Panc1 (cell line): ENCODE measurements around the gene CCT7. TPM values are rescaled to one million over a fixed set of nuclear protein-coding genes. Genes with fewer than 3 reads are reported as not detected.

Source experiments
- ATAC-seq: fragments of 200-7000 bp; cut with Tn5 transposase; 2 replicates; pipeline ENCODE4 v1.9.1; 2020; ENCODE audit warnings: mild to moderate bottlenecking, moderate library complexity
- BruUV-seq: library from RNA; stranded (reverse); fragments of 400-500 nt; replicated peaks from 2 replicates; lab custom pipeline; 2021; lab: Mats Ljungman, UMichigan
- CTCF ChIA-PET: fragments of 300-600 bp; sonication (Branson Sonifier 250); formaldehyde crosslinking; loops from one replicate; lab custom pipeline; 2022; ENCODE audit warnings: antibody characterized with exemption; lab: Charles Lee
- POLR2A ChIA-PET: fragments of 300-600 bp; sonication (Branson Sonifier 250); formaldehyde crosslinking; loops from one replicate; lab custom pipeline; 2022; ENCODE audit warnings: antibody characterized with exemption; lab: Charles Lee
- DNase-seq: peaks from one replicate; pipeline ENCODE4 v3.0.0-alpha.2; 2010; ENCODE audit warnings: low read depth, low spot score
- H3K27ac ChIP-seq: 2 replicates; pipeline ENCODE4 v1.5.1; 2011; ENCODE audit warnings: mild to moderate bottlenecking, low read length, inconsistent platforms
- H3K27me3 ChIP-seq: fragments of 200-500 bp; sonication (Bioruptor generic); 2 replicates; pipeline ENCODE4 v1.6.0; 2014; ENCODE audit warnings: low read length, inconsistent platforms; ENCODE audit not compliant: control insufficient read depth, insufficient read depth
- H3K36me3 ChIP-seq: fragments of 200-500 bp; sonication (Bioruptor generic); 2 replicates; pipeline ENCODE4 v1.5.1; 2014; ENCODE audit warnings: inconsistent platforms, mild to moderate bottlenecking, low read length, moderate library complexity; ENCODE audit not compliant: control insufficient read depth, insufficient read depth
- H3K4me1 ChIP-seq: 2 replicates; pipeline ENCODE4 v1.5.1; 2011; ENCODE audit warnings: inconsistent platforms, mild to moderate bottlenecking, low read length, moderate library complexity; ENCODE audit not compliant: control insufficient read depth, insufficient read depth
- H3K4me3 ChIP-seq, 2 experiments: 2 replicates each; pipeline ENCODE4 v1.5.1; 2011 to 2012; ENCODE audit warnings: low read depth in 2 of 2, low read length in 2 of 2, mild to moderate bottlenecking in 2 of 2, inconsistent platforms in 1 of 2, moderate library complexity in 1 of 2
- H3K9me3 ChIP-seq: fragments of 200-500 bp; sonication (Bioruptor generic); 2 replicates; pipeline ENCODE4 v1.5.1; 2014; ENCODE audit warnings: low read depth, mild to moderate bottlenecking, inconsistent platforms, low read length, moderate library complexity; ENCODE audit not compliant: control insufficient read depth, insufficient read depth
- CTCF ChIP-seq: fragments of 450-650 bp; IDR thresholded peaks from 2 replicates; pipeline ENCODE4 v1.5.1; 2017; ENCODE audit warnings: mild to moderate bottlenecking
- POLR2AphosphoS5 ChIP-seq: IDR thresholded peaks from 2 replicates; pipeline ENCODE4 v1.6.1; 2012; ENCODE audit warnings: mild to moderate bottlenecking, low read depth, low read length, moderate library complexity
- REST ChIP-seq, 2 experiments: IDR thresholded peaks; 2 replicates each; pipeline ENCODE4 v1.6.1; 2011 to 2012; ENCODE audit warnings: low read depth in 2 of 2, control low read depth in 1 of 2, low read length in 1 of 2, mild to moderate bottlenecking in 1 of 2, moderate library complexity in 1 of 2; ENCODE audit not compliant: insufficient read depth in 1 of 2
- SIN3A ChIP-seq: IDR thresholded peaks from 2 replicates; pipeline ENCODE4 v1.6.1; 2012; ENCODE audit warnings: low read depth, mild to moderate bottlenecking, low read length, moderate library complexity, borderline replicate concordance; ENCODE audit not compliant: insufficient read depth
- TCF7L2 ChIP-seq: IDR thresholded peaks from 2 replicates; pipeline ENCODE4 v1.6.1; 2011; ENCODE audit warnings: mild to moderate bottlenecking, low read depth, low read length, inconsistent platforms
- in situ Hi-C: cut with HindIII; loops from 2 replicates; pipeline ENCODE4 v1.10.0; 2016; ENCODE audit warnings: low sequenced_read_pairs, low pct_unique_long_range_greater_than_20kb
- intact Hi-C: fragments of 100-400 bp; cut with micrococcal nuclease; formaldehyde crosslinking; loops from one replicate; pipeline ENCODE4 v1.10.0; 2022; ENCODE audit not compliant: unreplicated experiment
- total RNA-seq: library from RNA; stranded (reverse); gene quantifications from one replicate; pipeline ENCODE4 v1.2.1, GENCODE V29; 2021; ENCODE audit not compliant: unreplicated experiment

CCT7 gene
- total RNA-seq, 1 experiment from 2014 or later, result 426 TPM

GRCh38 chr2:73228631-73229030 lies 5.5 kb upstream of the CCT7 start:
- no TSS peak for BruUV-seq
- H3K4me3 ChIP-seq, result no peak overlapping the region
- H3K4me1 ChIP-seq, result no peaks in the 10 kb centered on the region
- peaks cover 2% of the 10 kb centered on the region; the same call in 1 of the 2 replicates for H3K36me3 ChIP-seq
- POLR2A ChIA-PET, result no interaction called here
- H3K27ac ChIP-seq, result no peak overlapping the region
- TF ChIP-seq CTCF, result no peak
- no peak for TF ChIP-seq TCF7L2
- no peak for TF ChIP-seq REST (IDR thresholded peaks at IDR 0.05; ENCODE audit: insufficient read depth in 1 of 2, low read depth in 2 of 2, low read length in 1 of 2)
- TF ChIP-seq SIN3A, result no peak
- TF ChIP-seq POLR2AphosphoS5, result no peak
- DNase-seq, result no peak
- intact Hi-C loops (no loop called here), in situ Hi-C loops (no loop called here)
- ATAC-seq, result no peak
- CTCF ChIA-PET, result no interaction called here
- no peaks in the 10 kb centered on the region for H3K9me3 ChIP-seq
- H3K27me3 ChIP-seq, result no peaks in the 10 kb centered on the region

GRCh38 chr2:73232403-73233153 lies 1.5 kb upstream of the CCT7 start:
- TF ChIP-seq CTCF, result no peak
- TF ChIP-seq SIN3A, result peak; percentile 85; the same call in 1 of the 2 replicates
- no peak for TF ChIP-seq TCF7L2
- TF ChIP-seq POLR2AphosphoS5, result no peak
- H3K9me3 ChIP-seq, result no peaks in the 10 kb centered on the region
- no TSS peak for BruUV-seq
- DNase-seq, result no peak
- in situ Hi-C loops, result loop anchor here (10.0 kb wide), 1 partner anchor 62 kb away; the partner anchor contains the start of gene EGR4
- peak overlapping the region; percentile 5; the same call in 1 of the 2 replicates for H3K27ac ChIP-seq
- intact Hi-C loops, result no loop called here
- H3K4me1 ChIP-seq, result peaks cover 22% of the 10 kb centered on the region
- ChIA-PET POLR2A (interaction anchor here (0.7 to 1.1 kb wide), 4 partner anchors 18 to 119 kb away, joined by 4 to 10 read pairs (median 6); no protein-coding TSS in a partner anchor), CTCF (interaction anchor here (0.6 to 1.9 kb wide), 2 partner anchors 20 to 69 kb away, joined by 8 to 14 read pairs; no protein-coding TSS in a partner anchor)
- ATAC-seq, result peak; percentile 22; the same call in 1 of the 2 replicates
- no peaks in the 10 kb centered on the region for H3K27me3 ChIP-seq
- H3K4me3 ChIP-seq, result peak overlapping the region; percentile 72 to 88
- peaks cover 10% of the 10 kb centered on the region; the same call in 1 of the 2 replicates for H3K36me3 ChIP-seq
